Fibroblast of peridontal ligament (primary cell): ENCODE data around the gene TRMT2A.

ENCODE experiments used
- DNase-seq: peaks from one replicate; pipeline ENCODE4 v3.0.0-alpha.2; 2010; ENCODE audit errors: extremely low read depth

Gene TRMT2A

DNA sequence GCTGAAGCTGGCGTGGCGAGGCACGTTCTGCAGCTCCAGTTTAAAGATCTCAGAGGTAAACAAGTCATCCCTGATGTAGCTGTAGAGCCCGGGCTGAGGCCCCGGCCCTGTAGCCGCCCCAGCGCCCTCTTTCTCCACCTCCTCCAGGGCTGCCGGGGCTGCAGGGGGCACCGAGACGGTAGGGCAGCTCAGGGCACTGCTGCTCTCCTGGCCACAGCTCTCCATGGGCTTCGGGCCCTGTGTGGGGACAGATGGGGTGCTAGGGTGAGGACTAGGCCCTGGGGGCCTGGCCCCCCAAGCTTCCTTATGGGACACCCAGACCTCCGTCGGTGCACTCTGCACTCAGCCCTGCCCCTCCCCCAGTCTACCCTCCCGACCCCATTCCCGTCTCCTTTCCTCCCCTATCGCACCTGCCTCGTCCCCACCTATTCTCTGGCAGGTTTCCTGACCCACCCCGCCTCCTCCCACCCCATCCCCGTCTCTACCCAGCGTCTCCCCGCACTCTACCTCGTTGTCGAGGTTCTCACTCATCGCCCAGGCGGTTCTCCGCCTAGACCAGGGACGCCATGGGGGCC lies 563 bp downstream of the TRMT2A start:
- no peak for DNase-seq

- DNase-seq = no peak
These were observed 1.2 kb downstream of the TRMT2A start, which contains the start of gene RANBP1 for GRCh38 chr22:20115691-20116375. Gene RANBP1, plus strand, starts transcription at chr22:20116104. Its CDS starts 81 bp downstream, at chr22:20116185.

DNA sequence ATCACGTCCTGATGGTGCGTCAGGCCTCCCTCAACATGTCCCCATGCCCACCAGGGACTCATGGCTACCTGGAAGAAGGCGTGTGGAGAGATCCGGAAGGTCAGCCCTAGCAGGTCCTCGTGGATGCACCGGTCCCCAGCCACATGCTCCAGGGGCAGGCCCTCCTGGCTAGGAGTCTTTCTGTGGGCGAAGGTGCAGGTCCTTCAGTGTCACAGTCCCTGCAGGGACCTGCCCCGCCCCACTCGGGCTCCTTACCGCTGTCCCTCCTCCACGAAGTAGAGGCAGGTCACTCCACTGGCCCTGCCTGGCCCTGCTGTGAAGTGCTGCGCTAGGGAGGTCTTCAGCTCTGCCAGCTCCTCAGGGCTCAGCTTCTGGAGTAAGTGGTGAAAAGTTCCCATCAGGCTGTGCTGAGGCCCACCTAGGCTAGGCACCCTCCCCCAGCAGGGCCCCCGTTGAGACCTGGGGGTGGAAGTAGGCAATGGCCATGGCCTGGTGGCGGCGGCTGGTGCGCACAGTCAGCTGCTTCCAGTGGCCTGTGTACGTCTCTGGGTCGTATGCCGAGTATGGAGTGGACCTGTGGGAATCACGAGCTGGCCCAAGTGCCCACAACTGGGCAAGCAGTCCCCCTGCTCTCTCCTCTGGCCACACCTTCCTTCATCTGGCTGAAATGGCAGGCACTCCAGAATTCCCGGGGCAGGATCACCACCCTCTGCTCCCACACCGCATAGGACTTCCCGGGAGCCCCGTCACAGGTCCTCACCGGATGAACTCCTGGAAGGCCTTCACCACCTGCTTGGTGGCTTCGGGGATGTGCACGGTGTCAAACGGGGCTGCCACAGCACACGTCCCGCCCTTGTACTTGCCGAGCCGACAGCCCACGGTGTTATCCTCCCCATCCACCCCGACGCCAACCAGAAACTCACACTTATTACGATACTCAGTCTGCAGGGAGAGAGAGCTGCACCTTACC lies 2.2 kb downstream of the TRMT2A start:
- DNase-seq = no peak

DNA sequence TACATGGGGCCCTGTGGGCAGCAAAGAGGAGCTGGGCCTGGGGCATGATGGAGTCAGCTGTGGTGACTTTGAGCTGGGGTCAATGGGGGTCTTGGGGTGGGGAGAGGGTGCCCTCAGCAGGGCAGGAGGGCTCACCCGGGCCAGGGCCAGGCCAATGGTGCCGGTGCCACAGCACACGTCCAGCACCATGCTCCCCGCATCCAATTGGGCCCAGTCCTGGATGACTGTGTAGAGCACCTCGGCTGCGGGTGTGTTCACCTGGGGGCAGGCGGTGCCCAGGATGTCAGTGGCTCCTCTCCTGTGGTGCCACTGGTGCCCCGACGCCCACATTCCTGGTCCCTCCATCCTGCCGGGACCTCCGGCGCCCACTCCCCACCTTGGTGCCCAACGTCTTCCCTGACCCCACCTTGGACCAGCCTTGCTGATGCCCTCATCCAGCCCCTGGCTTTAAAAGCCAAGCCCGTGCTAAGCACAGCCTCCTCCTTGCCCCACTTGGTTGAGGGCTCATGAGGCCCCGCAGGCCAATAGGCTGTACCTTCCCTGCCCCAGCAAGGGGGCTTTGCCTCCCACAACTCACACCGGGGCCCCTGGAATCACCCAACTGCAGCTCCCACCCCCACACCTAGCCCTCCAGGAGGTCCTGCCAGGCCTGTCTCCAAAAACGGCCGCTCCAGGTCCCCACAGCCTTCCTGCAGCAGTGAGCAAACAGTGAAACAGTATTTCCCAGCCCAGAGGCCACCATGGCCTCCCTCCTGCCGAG lies 3.3 kb downstream of the TRMT2A start:
- DNase-seq = no peak

GRCh38 chr22:20112623-20113511 lies 4.2 kb downstream of the TRMT2A start:
- no peak for DNase-seq

GRCh38 chr22:20111689-20112622 lies 5.1 kb downstream of the TRMT2A start:
- no peak for DNase-seq

- DNase-seq = peak; percentile 11
These were observed 5.9 kb downstream of the TRMT2A start for GRCh38 chr22:20111045-20111688.

GRCh38 chr22:20110359-20110985 lies 6.6 kb downstream of the TRMT2A start:
- DNase-seq = no peak

DNA sequence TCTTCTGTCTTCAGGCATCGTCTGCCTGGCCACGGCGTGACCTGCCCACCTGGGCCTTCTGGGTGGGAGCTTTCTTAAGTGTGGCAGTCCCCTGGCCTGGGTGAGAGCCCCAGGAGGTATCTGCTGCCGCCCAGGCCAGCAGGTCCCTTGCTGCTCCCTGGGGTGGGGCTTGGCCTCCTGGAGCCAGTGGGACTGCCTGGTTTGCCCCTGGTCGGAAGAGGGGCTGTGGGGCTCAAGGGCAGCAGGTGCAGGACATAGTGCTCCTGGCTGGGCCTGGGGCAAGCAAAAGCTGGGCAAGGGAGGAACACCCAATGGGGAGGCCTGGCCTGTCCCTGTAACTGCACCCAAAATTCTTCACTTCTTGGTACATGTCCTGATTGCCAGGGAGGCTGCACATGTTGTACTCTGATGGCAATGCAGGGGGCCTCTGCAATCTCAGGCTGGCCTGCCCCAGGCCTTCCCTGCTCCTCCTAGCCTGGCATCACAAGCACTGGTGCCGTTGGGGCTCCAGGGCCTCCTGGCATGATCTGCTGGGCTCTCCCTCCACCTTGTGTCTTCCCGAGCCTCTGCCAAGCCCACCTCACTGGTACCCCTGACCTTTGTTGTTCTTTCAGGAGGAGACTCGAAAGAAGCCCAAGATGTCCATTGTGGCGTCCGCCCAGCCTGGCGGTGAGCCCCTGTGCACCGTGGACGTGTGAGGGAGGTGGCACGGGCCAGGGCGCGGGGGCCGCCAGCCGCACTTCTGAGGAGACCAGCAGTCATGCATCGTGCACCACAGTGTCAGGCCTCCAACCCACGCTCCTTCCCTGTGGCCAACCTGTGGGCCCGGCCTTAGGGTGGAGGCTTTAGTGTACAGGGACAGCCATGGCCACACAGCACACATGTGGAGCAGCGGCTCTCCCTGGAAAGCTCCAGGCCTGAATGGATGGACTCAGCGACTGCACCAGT lies 7.3 kb downstream of the TRMT2A start:
- no peak for DNase-seq

DNA sequence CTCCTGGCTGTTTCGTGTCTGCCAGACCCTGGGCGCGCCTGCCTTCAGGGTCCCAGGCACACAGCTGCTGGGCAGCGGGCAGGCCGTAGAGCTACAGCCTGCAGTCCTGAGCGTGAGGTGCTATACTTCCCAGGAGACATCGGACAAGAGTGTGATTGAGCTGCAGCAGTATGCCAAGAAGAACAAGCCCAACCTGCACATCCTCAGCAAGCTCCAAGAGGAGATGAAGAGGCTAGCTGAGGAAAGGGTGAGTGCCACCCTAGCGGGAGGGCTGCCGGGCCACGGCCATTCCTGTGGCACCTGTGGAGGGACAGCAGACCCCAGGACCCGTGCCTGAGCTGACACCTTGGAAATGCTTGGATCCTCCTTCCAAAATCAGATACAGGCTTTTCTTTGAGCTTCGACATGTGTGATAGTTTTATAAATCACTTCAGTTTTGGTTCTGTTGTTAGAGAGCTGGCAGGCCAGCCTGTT lies 8.2 kb downstream of the TRMT2A start:
- no peak for DNase-seq

GRCh38 chr22:20107951-20108756 lies 8.9 kb downstream of the TRMT2A start:
- no peak for DNase-seq

DNA sequence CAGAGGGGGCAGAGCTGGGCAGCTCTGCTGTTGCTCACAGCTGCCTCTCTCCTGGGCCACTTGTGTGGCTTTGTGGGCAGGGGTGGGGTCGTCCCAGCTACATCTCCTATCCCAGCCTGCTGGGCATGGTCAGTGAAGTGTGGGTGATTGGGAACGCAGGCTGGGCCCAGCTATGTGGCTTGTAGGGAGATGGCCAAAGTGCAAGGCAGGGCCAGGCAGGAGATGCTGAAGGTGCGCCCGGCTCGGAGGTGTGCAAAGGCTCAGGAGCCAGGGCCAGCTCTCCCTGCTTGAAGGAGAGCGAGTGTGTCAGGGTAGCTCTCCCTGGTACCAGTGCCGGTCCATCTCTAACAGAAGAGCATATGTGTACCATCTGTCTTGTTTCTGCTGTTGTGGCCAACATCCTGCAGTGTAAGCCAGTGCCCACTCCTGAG lies 9.5 kb downstream of the TRMT2A start:
- DNase-seq = no peak

GRCh38 chr22:20106849-20107237 lies 10.2 kb downstream of the TRMT2A start:
- DNase-seq = no peak

GRCh38 chr22:20106205-20106848 lies 10.7 kb downstream of the TRMT2A start:
- DNase-seq = no peak

DNA sequence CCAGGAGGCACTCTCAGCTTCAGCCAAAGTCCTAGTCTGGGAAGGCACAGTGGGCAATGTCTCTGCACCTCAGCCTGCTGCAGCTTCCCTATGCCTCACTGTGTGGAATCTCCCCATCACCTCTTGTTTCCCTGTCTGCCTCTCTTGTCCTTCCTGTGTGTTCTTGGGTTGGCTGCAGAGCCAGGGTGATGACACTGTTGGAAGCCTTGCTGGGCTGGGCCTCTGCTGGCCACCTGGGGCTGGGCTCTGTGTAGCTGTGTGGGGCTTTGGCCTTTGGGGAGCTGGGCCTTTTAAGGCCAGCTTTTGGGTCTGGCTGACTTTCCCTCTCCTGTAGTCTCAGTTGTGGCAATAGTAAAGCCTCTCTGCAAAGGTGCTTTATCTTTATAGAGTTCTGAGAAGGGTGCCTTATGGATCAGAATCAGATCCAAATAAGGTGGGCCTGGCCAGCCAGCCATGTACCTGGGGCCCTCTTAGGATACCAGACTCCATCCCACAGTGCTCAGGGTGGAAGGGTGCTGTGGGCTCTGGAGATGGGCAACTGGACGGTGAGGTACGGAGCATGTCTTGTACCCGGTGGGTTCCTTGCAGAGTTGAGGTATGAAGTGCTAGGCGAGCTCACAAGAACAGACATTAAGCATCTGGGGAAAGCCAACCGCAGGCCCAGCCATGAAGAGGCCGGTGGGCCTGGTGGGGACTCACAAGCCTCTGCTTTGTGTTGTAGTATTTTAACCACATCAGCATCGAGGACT lies 11.4 kb downstream of the TRMT2A start:
- no peak for DNase-seq
